Activated CD8-positive, alpha-beta memory T cell treated with anti-CD3 and anti-CD28 coated beads for 4 hours (primary cell): ENCODE results near the gene BTBD9.
"Not testable (repeated sequence)": the region's sequence is repeated elsewhere in the genome, so short reads cannot be mapped to it uniquely, and the experiment has no call there.

Source experiments
- DNase-seq, 2 donors: peaks; one replicate each; pipeline ENCODE4 v3.0.0-alpha.2; 2020; ENCODE audit warnings: low read depth in 2 of 2

The BTBD9 gene

GRCh38 chr6:38429546-38429945 is 210.2 kb downstream of the BTBD9 start:
- DNase-seq, result no peak

GRCh38 chr6:38427492-38428210 is 212.1 kb downstream of the BTBD9 start:
- DNase-seq, result no peak

- DNase-seq, result not testable (repeated sequence)
Observed at GRCh38 chr6:38425788-38426488, 213.8 kb downstream of the BTBD9 start.

- no peak for DNase-seq
Observed at GRCh38 chr6:38423746-38424145, 216.0 kb downstream of the BTBD9 start.

- no peak for DNase-seq
Observed at GRCh38 chr6:38420207-38420606, 219.5 kb downstream of the BTBD9 start.

- DNase-seq, result no peak
Observed at GRCh38 chr6:38417521-38417920, 222.2 kb downstream of the BTBD9 start.

- DNase-seq, result no peak
Observed at GRCh38 chr6:38415231-38416005, 224.3 kb downstream of the BTBD9 start.

GRCh38 chr6:38413102-38413800 is 226.5 kb downstream of the BTBD9 start:
- DNase-seq, result no peak

- no peak for DNase-seq
Observed at GRCh38 chr6:38407192-38407591, 232.5 kb downstream of the BTBD9 start.

- DNase-seq, result no peak
Observed at GRCh38 chr6:38406096-38406495, 233.6 kb downstream of the BTBD9 start.

GRCh38 chr6:38404900-38405556 is 234.7 kb downstream of the BTBD9 start:
- no peak for DNase-seq

GRCh38 chr6:38404355-38404754 is 235.4 kb downstream of the BTBD9 start:
- no peak for DNase-seq

- no peak for DNase-seq
Observed at GRCh38 chr6:38403548-38403947, 236.2 kb downstream of the BTBD9 start.

GRCh38 chr6:38400764-38401163 is 239.0 kb downstream of the BTBD9 start:
- no peak for DNase-seq

- DNase-seq, result no peak
Observed at GRCh38 chr6:38400101-38400500, 239.6 kb downstream of the BTBD9 start.

GRCh38 chr6:38396209-38396608 is 243.5 kb downstream of the BTBD9 start:
- no peak for DNase-seq

- DNase-seq, result no peak
Observed at GRCh38 chr6:38393986-38394385, 245.7 kb downstream of the BTBD9 start.

- DNase-seq, result no peak
Observed at GRCh38 chr6:38391626-38392579, 247.8 kb downstream of the BTBD9 start.

GRCh38 chr6:38391206-38391605 is 248.5 kb downstream of the BTBD9 start:
- DNase-seq, result no peak

- DNase-seq, result no peak
Observed at GRCh38 chr6:38389875-38390274, 249.9 kb downstream of the BTBD9 start.
